BLaER1 treated with 17β-estradiol and CSF1 and Interleukin-3, amounts not matched to agents 10 nM and 100 nM (cell line): Measurements from ENCODE around the gene ISCA2.
"Not testable (repeated sequence)": the region's sequence is repeated elsewhere in the genome, so short reads cannot be mapped to it uniquely, and the experiment has no call there.

Source experiments
- H3K27ac ChIP-seq, 11 experiments: shearing (Covaris generic); formaldehyde crosslinking; 2 replicates each; pipeline ENCODE4 v1.8.1; 2022
- H3K27me3 ChIP-seq, 11 experiments: shearing (Covaris generic); formaldehyde crosslinking; 2 replicates each; pipeline ENCODE4 v1.8.1; 2022
- H3K36me3 ChIP-seq, 11 experiments: shearing (Covaris generic); formaldehyde crosslinking; 2 replicates each; pipeline ENCODE4 v1.8.1; 2022
- H3K4me1 ChIP-seq, 10 experiments: shearing (Covaris generic); formaldehyde crosslinking; 2 replicates each; pipeline ENCODE4 v1.8.1; 2022
- H3K4me2 ChIP-seq, 11 experiments: shearing (Covaris generic); formaldehyde crosslinking; 2 replicates each; pipeline ENCODE4 v1.8.1; 2022
- H3K4me3 ChIP-seq, 10 experiments: shearing (Covaris generic); formaldehyde crosslinking; 2 replicates each; pipeline ENCODE4 v1.8.1; 2022
- H3K9ac ChIP-seq, 11 experiments: shearing (Covaris generic); formaldehyde crosslinking; 2 replicates each; pipeline ENCODE4 v1.8.1; 2022
- H3K9me3 ChIP-seq, 11 experiments: shearing (Covaris generic); formaldehyde crosslinking; replicated peaks in 1 of 11; 2 replicates each; pipeline ENCODE4 v1.8.1; 2022
- H4K20me1 ChIP-seq, 11 experiments: shearing (Covaris generic); formaldehyde crosslinking; 2 replicates each; pipeline ENCODE4 v1.8.1; 2022
- Cebpa-rat ChIP-seq, 11 experiments: shearing (Covaris generic); IDR thresholded peaks; 2 replicates each; pipeline ENCODE4 v1.8.1; 2022

The ISCA2 gene, protein sequence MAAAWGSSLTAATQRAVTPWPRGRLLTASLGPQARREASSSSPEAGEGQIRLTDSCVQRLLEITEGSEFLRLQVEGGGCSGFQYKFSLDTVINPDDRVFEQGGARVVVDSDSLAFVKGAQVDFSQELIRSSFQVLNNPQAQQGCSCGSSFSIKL

DNA sequence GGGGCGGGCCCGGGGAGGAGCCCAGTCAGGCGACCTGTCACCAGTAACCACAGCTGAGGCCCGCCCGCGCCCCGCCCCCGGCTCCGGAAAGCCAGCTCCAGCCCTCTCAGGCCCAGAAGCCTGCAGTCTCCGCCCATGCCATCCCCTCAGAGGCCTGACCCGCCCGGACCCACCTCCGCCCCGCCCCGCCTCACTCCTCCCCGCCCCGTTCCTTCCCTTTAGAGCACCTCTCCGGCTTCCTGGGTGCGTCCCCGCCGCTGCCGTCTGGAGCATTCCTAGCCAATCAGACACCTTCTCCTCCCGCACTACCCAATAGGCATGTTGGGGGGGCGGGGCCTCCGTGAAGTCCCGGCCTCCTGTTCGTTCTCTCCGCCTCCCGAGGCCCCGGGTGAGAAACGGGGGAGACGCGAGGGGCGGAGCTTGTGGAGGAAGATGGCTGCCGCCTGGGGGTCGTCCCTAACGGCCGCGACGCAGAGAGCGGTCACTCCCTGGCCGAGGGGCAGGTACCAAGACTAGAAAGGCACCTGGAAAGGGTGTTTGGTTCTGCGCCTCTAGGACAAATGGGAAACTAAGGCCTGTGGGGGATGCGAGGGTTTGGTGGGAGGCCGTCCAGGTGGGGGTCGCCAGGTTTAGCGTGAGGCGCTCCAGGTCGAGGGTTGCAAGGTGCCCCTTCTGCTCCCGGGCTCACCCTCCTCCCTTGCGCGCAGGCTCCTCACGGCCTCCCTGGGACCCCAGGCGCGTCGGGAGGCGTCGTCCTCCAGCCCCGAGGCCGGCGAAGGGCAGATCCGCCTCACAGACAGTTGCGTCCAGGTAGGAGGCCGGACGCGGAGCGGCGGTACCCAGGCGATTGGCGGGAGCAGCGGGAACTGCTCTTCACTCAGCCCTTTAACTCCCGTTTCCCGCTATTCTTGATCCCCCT lies at the start of gene ISCA2:
TSS of gene ISCA2 (plus strand) at position 423 of the 919 bp plus-strand sequence. CDS start at position 433, 10 bp downstream.
- peak within 1 kb of the TSS; percentile 78 to 97 (median 94) for H3K4me3 ChIP-seq
- H3K27ac ChIP-seq, result peak within 1 kb of the TSS; percentile 82 to 98 (median 89)
- peak within 1 kb of the TSS; percentile 92 to 99 (median 96) for H3K4me2 ChIP-seq
- H3K27me3 ChIP-seq, result peaks cover 0 to 4% (median 0%) of the 10 kb centered on the region in 11 experiments; a peak in 6 of 22 replicates
- H3K9ac ChIP-seq, result peak within 1 kb of the TSS; percentile 83 to 98 (median 92)
- no peaks in the 10 kb centered on the region for H3K9me3 ChIP-seq
- TF ChIP-seq Cebpa-rat (IDR thresholded peaks at IDR 0.05), result no peak
- H3K4me1 ChIP-seq, result peaks cover 42 to 64% (median 48%) of the 10 kb centered on the region in 10 experiments
- peaks cover 0 to 37% (median 16%) of the 10 kb centered on the region in 11 experiments; a peak in 12 of 22 replicates for H3K36me3 ChIP-seq
- peaks cover 0 to 40% (median 4%) of the 10 kb centered on the region in 11 experiments; a peak in 11 of 22 replicates for H4K20me1 ChIP-seq

DNA sequence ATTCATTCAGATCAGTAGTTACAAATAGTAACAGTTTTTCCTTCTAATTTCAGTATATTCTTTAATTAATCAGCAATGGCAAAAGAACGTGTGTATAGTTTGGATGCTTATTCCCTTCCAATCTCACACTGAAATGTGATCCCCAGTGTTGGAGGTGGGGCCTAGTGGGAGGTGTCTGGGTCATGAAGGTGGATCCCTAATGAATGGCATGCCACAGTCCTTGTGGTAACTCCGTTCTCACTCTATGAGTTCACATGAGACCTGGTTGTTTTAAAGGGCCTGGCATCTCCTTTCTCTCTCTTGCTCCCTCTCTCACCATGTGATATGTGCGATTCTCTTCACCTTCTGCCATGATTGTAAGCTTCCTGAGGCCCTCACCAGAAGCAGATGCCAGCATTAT lies 48.7 kb upstream of the ISCA2 start:
- no peak overlapping the region for H3K9ac ChIP-seq
- TF ChIP-seq Cebpa-rat (IDR thresholded peaks at IDR 0.05), result no peak
- no peak overlapping the region for H3K4me3 ChIP-seq
- no peak overlapping the region for H3K27ac ChIP-seq
- H3K4me2 ChIP-seq, result no peak overlapping the region
- H4K20me1 ChIP-seq, result no peaks in the 10 kb centered on the region
- H3K9me3 ChIP-seq, result peaks cover 0 to 14% (median 0%) of the 10 kb centered on the region in 11 experiments; a peak in 1 of 22 replicates
- H3K4me1 ChIP-seq, result no peaks in the 10 kb centered on the region
- H3K27me3 ChIP-seq, result no peaks in the 10 kb centered on the region
- peaks cover 0 to 3% (median 0%) of the 10 kb centered on the region in 11 experiments; a peak in 1 of 22 replicates for H3K36me3 ChIP-seq

DNA sequence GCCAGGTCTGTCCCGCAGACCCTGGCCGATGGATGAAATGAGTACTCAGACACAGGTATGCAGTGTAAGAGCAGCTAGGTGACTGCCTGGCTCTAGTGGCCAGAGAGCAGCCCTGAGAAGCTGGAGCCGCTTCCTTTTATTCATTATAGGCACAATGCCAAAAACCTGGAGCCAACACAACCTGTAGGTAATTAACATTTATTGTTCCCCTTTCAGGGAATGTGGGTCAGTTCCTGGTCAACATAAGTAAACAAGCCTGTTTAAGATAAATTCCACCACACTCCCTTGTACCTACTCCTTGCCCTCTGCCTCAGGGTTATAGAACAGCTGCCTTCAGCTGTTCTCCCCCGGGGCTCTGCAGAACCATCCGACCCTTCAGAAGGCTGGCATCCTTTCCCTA lies 39.2 kb upstream of the ISCA2 start:
- H3K9ac ChIP-seq, H3K27me3 ChIP-seq, H4K20me1 ChIP-seq, H3K4me3 ChIP-seq, H3K36me3 ChIP-seq, H3K27ac ChIP-seq: not testable (repeated sequence)
- peaks cover 0 to 10% (median 3%) of the 10 kb centered on the region in 11 experiments; a peak in 6 of 22 replicates for H3K9me3 ChIP-seq
- peak overlapping the region in 4 of 11 experiments; percentile 1 to 26 (median 13); a peak in 5 of 22 replicates for H3K4me2 ChIP-seq
- H3K4me1 ChIP-seq, result peaks cover 0 to 50% (median 29%) of the 10 kb centered on the region in 10 experiments; a peak in 17 of 20 replicates

DNA sequence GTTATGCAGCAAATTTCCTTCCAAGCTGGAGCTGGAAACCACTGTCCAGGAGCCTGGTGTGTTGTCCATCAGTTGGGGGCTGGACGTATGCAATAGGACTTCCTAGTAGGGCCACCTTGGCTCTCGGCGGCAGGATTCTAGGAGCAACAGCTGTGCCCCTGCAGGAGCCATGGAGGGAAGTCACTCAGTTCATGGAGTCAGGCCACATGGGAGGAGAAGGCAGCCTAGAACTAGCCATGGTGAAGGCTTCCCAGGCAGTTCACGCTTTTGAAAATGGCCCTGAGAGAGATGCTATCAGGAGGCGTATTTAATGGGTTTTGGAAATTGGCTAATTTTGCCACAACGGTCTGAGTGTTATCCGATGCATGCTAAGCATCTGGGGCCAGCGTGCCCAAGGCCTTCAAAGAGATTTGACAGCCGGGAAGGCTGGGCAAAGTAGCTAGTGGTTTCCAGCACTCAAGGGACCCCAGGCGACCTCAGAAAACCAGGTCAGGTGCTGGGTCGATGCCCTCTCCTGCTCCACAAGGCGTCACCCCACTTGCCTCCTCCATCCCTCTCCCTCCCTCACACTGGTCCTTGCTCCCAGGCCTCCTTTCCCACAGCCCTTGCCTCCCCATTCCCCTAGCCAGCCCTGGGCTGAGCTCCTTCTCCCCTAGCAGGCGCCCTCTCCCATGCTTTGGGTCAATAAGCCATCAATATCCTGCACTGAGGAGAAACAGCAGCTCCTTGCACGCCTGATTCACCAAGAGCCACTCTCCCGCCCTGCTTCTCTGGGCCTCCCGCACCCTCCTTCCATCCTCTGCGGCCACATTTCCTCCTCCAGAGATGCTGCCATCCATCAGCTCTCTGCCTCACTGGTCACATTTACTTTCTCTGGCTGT lies 36.6 kb upstream of the ISCA2 start:
- Histone ChIP-seq H3K4me2 (peak overlapping the region in 9 of 11 experiments; percentile 44 to 95 (median 75); a peak in 18 of 22 replicates), H3K9ac (no peak overlapping the region), H3K27me3 (no peaks in the 10 kb centered on the region), H3K27ac (no peak overlapping the region), H4K20me1 (no peaks in the 10 kb centered on the region; a peak in 2 of 22 replicates), H3K4me3 (no peak overlapping the region), H3K4me1 (peaks cover 0 to 60% (median 37%) of the 10 kb centered on the region in 10 experiments; a peak in 17 of 20 replicates), H3K36me3 (no peaks in the 10 kb centered on the region), H3K9me3 (peaks cover 0 to 10% (median 3%) of the 10 kb centered on the region in 11 experiments; a peak in 6 of 22 replicates)
- TF ChIP-seq Cebpa-rat (IDR thresholded peaks at IDR 0.05), result no peak

DNA sequence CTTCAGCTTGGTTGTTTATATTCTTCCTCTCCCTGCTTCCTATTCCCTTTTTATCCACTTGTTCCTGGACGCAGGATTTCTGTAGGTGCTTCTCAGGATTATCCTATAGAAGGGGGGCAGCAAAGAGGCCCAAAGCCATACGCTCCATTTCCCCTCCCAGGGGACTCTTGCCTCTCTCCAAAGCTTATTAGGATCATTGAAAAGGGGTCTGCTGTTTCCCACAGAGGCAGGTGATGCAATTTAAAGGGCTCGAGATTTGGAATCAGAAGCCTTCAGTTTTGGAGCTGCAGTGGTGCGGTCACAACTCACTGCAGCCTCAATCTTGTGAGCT lies 36.0 kb upstream of the ISCA2 start:
- Histone ChIP-seq H3K4me1 (peaks cover 0 to 60% (median 37%) of the 10 kb centered on the region in 10 experiments; a peak in 17 of 20 replicates), H3K36me3 (no peaks in the 10 kb centered on the region), H3K4me2 (peak overlapping the region in 9 of 11 experiments; percentile 44 to 95 (median 75); a peak in 17 of 22 replicates), H3K27ac (no peak overlapping the region), H4K20me1 (no peaks in the 10 kb centered on the region; a peak in 2 of 22 replicates), H3K9ac (no peak overlapping the region), H3K4me3 (no peak overlapping the region), H3K27me3 (no peaks in the 10 kb centered on the region), H3K9me3 (peaks cover 0 to 10% (median 3%) of the 10 kb centered on the region in 11 experiments; a peak in 6 of 22 replicates)
- no peak for TF ChIP-seq Cebpa-rat (IDR thresholded peaks at IDR 0.05)

DNA sequence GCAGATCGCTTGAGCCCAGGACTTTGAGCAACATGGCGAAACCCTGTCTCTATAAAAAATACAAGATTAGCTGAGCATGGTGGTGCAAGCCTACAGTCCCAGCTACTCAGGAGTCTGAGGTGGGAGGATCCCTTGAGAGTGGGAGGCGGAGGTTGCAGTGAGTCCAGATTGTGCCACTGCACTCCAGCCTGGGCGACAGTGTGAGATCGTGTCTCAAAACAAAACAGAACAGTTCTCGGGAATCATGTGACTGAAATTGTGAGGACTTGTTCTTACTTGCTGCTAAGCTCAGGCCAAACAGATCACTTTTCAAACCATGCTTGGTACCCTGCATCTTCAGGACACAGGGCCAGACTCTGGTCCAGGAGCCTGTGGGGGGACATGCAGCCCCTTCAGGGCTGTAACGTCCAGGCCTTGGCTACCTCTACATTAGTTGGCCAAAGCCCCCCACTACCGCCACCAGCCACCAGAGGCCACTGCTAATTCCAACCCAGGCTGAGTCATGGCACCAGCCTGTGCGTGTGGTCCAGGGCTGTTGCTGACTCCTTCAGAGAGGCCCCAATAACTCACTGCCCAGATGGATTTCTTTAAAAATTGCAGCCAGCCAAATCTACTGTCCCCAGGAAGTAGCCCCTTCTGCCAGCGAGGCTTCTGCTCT lies 34.1 kb upstream of the ISCA2 start:
- H3K27me3 ChIP-seq, result no peaks in the 10 kb centered on the region
- no peak overlapping the region for H3K9ac ChIP-seq
- H3K4me1 ChIP-seq, result peaks cover 0 to 56% (median 37%) of the 10 kb centered on the region in 10 experiments; a peak in 17 of 20 replicates
- no peak overlapping the region for H3K4me3 ChIP-seq
- H4K20me1 ChIP-seq, result peaks cover 0 to 4% (median 0%) of the 10 kb centered on the region in 11 experiments; a peak in 2 of 22 replicates
- no peak overlapping the region for H3K27ac ChIP-seq
- peaks cover 0 to 3% (median 0%) of the 10 kb centered on the region in 11 experiments; a peak in 2 of 22 replicates for H3K9me3 ChIP-seq
- TF ChIP-seq Cebpa-rat (IDR thresholded peaks at IDR 0.05), result no peak
- no peaks in the 10 kb centered on the region for H3K36me3 ChIP-seq
- H3K4me2 ChIP-seq, result peak overlapping the region in 6 of 11 experiments; percentile 12 to 49 (median 31); a peak in 6 of 22 replicates

DNA sequence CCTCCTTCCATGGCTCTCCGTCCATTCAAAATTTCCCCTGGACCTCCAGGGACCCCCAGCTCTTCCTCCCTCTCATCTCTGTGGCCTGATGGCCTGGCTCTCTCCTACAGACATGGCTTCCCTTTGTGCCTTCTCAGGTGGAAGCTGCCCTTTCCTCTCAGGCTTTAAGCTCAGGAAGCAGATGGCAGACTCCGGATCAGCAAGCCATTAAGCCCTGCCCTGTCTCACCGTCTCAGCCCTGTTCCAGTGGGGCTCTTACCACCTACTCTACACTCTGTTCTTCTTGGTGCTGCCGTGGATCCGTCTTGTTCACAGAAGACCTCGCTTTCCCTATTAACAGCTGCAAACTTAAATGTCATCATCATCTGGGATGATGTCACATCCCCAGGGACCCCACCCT lies 33.6 kb upstream of the ISCA2 start:
- TF ChIP-seq Cebpa-rat (IDR thresholded peaks at IDR 0.05), result no peak
- Histone ChIP-seq H3K9me3 (no peaks in the 10 kb centered on the region), H3K27ac (no peak overlapping the region), H3K4me3 (no peak overlapping the region), H3K27me3 (no peaks in the 10 kb centered on the region), H3K4me1 (peaks cover 0 to 51% (median 37%) of the 10 kb centered on the region in 10 experiments; a peak in 17 of 20 replicates), H4K20me1 (peaks cover 0 to 5% (median 0%) of the 10 kb centered on the region in 11 experiments; a peak in 2 of 22 replicates), H3K36me3 (no peaks in the 10 kb centered on the region), H3K9ac (no peak overlapping the region), H3K4me2 (peak overlapping the region in 6 of 11 experiments; percentile 12 to 49 (median 31); a peak in 6 of 22 replicates)

DNA sequence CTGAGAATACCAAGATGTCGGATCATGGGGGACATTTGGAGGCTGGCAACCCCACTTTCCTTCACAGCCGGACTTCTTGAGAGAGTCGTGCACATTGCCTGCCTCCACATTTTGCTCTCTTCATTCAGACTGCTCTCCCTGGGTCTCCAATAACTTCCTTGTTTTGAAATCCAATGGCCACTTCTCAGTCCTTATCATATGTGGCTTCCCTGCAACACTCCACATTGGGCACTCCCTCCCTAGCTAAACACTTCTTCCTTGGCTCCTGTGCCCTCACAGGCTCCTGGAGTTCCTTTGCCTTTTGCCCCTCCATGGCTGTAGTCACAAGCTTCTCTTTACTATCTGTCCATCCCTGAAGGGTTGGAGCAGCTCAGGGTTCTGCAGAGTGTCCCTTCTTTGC lies 30.6 kb upstream of the ISCA2 start:
- Histone ChIP-seq H3K9ac (no peak overlapping the region), H3K4me2 (no peak overlapping the region), H4K20me1 (peaks cover 0 to 27% (median 0%) of the 10 kb centered on the region in 11 experiments; a peak in 4 of 22 replicates), H3K36me3 (peaks cover 0 to 10% (median 0%) of the 10 kb centered on the region in 11 experiments; a peak in 1 of 22 replicates), H3K4me1 (peaks cover 0 to 21% (median 14%) of the 10 kb centered on the region in 10 experiments; a peak in 13 of 20 replicates), H3K27me3 (no peaks in the 10 kb centered on the region), H3K9me3 (no peaks in the 10 kb centered on the region), H3K27ac (no peak overlapping the region), H3K4me3 (no peak overlapping the region)
- TF ChIP-seq Cebpa-rat (IDR thresholded peaks at IDR 0.05), result no peak
